ENCODE data around the gene RIC3.
A peak's percentile ranks its signal among the peaks of the same experiment; 100 is the strongest.

Gene RIC3

GRCh38 chr11:8086001-8086479 lies 82.8 kb downstream of the RIC3 start:
- no peak for TF ChIP-seq CTCF (IDR thresholded peaks at IDR 0.05)
- H3K27ac ChIP-seq: no peak overlapping the region
- DNase-seq (ENCODE audit: low spot score): no peak

GRCh38 chr11:8085011-8085645 lies 83.7 kb downstream of the RIC3 start:
- no peak for TF ChIP-seq CTCF (IDR thresholded peaks at IDR 0.05)
- no peak for DNase-seq (ENCODE audit: low spot score)
- Histone ChIP-seq H3K4me3 (no peak overlapping the region), H3K27ac (no peak overlapping the region)

More at GRCh38 chr11:8086001-8086479, 82.8 kb downstream of the RIC3 start:
- no peak overlapping the region for H3K4me3 ChIP-seq

GRCh38 chr11:8084352-8084751 lies 84.5 kb downstream of the RIC3 start:
- Histone ChIP-seq H3K4me3 (no peak overlapping the region), H3K27ac (no peak overlapping the region)
- no peak for TF ChIP-seq CTCF (IDR thresholded peaks at IDR 0.05)
- DNase-seq (ENCODE audit: low spot score): no peak

GRCh38 chr11:8083871-8084281 lies 84.9 kb downstream of the RIC3 start:
- Histone ChIP-seq H3K4me3 (no peak overlapping the region), H3K27ac (no peak overlapping the region)
- no peak for TF ChIP-seq CTCF (IDR thresholded peaks at IDR 0.05)
- DNase-seq (ENCODE audit: low spot score): no peak

GRCh38 chr11:8083088-8083395 lies 85.8 kb downstream of the RIC3 start:
- Histone ChIP-seq H3K27ac (no peak overlapping the region), H3K4me3 (no peak overlapping the region)
- TF ChIP-seq CTCF (IDR thresholded peaks at IDR 0.05): no peak
- no peak for DNase-seq (ENCODE audit: low spot score)

GRCh38 chr11:8082391-8083087 lies 86.3 kb downstream of the RIC3 start:
- peak overlapping the region; percentile 79 for H3K4me3 ChIP-seq
- no peak overlapping the region for H3K27ac ChIP-seq
- DNase-seq (ENCODE audit: low spot score): no peak
- TF ChIP-seq CTCF (IDR thresholded peaks at IDR 0.05): no peak

Data from coronary artery (tissue), 2 donors.